ENCODE results near the gene LGMN. TPM values are rescaled to one million over a fixed set of nuclear protein-coding genes. Genes with fewer than 3 reads are reported as not detected.
A peak's percentile ranks its signal among the peaks of the same experiment; 100 is the strongest.

LGMN gene
- polyA plus RNA-seq, 1 donor (not counting 4 experiments of a cell fraction or from before 2014, with no cell fraction given), result 61.0 TPM

GRCh38 chr14:92794547-92794941 lies 46.1 kb upstream of the LGMN start:
- no peaks in the 10 kb centered on the region for H3K9me1 ChIP-seq (ENCODE audit: control insufficient read depth, extremely low read depth, insufficient read depth, low read length)
- peaks cover 35% of the 10 kb centered on the region for H3K79me2 ChIP-seq (ENCODE audit: control insufficient read depth, insufficient read depth, low read length)
- H3K4me2 ChIP-seq (ENCODE audit: control insufficient read depth, extremely low read depth, insufficient read depth, low read depth, low read length), result peak overlapping the region; percentile 85
- H3K4me3 ChIP-seq (ENCODE audit: control insufficient read depth in 2 of 3, extremely low read depth in 1 of 3, insufficient read depth in 2 of 3, low read depth in 1 of 3, low read length in 3 of 3), result peak overlapping the region; percentile 91 to 94 (median 91)
- no peaks in the 10 kb centered on the region for H3K27me3 ChIP-seq (ENCODE audit: control insufficient read depth, extremely low read depth, insufficient read depth, low read length)
- DNase-seq (ENCODE audit: low read depth, low spot score) (no peak), FAIRE-seq (no peak)
- dilution Hi-C loops (cut with MboI; ENCODE audit: extremely low pct_ligation_motif_present, low sequenced_read_pairs), result no loop called here
- H3K36me3 ChIP-seq (ENCODE audit: control insufficient read depth in 2 of 2, extremely low read depth in 1 of 2, insufficient read depth in 2 of 2, low read length in 2 of 2), result peaks cover 3 to 4% of the 10 kb centered on the region in 2 experiments
- H2AFZ ChIP-seq (ENCODE audit: control insufficient read depth, low read length), result peak overlapping the region; percentile 85
- H4K20me1 ChIP-seq (ENCODE audit: control insufficient read depth, extremely low read depth, insufficient read depth, low read length), result no peaks in the 10 kb centered on the region
- no peak for TF ChIP-seq EZH2 (IDR thresholded peaks at IDR 0.05; ENCODE audit: low read length)
- TF ChIP-seq, protein P1, sequence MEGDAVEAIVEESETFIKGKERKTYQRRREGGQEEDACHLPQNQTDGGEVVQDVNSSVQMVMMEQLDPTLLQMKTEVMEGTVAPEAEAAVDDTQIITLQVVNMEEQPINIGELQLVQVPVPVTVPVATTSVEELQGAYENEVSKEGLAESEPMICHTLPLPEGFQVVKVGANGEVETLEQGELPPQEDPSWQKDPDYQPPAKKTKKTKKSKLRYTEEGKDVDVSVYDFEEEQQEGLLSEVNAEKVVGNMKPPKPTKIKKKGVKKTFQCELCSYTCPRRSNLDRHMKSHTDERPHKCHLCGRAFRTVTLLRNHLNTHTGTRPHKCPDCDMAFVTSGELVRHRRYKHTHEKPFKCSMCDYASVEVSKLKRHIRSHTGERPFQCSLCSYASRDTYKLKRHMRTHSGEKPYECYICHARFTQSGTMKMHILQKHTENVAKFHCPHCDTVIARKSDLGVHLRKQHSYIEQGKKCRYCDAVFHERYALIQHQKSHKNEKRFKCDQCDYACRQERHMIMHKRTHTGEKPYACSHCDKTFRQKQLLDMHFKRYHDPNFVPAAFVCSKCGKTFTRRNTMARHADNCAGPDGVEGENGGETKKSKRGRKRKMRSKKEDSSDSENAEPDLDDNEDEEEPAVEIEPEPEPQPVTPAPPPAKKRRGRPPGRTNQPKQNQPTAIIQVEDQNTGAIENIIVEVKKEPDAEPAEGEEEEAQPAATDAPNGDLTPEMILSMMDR (optimal IDR thresholded peaks at IDR 0.05 in 1 of 3, IDR thresholded peaks at IDR 0.05 in 1 of 3, conservative IDR thresholded peaks at IDR 0.05 in 1 of 3; ENCODE audit: extremely low read depth in 1 of 3, insufficient read depth in 2 of 3, low read length in 3 of 3), result no peak
- H3K27ac ChIP-seq (ENCODE audit: control insufficient read depth, insufficient read depth, low read length), result peak overlapping the region; percentile 90
- H3K4me1 ChIP-seq (ENCODE audit: control insufficient read depth, extremely low read depth, insufficient read depth, low read length), result peaks cover 21% of the 10 kb centered on the region
- peak overlapping the region; percentile 97 for H3K9ac ChIP-seq (ENCODE audit: control insufficient read depth, extremely low read depth, insufficient read depth, low read length)
- H3K9me3 ChIP-seq (ENCODE audit: control insufficient read depth, low read depth, low read length), result no peaks in the 10 kb centered on the region

- Histone ChIP-seq H3K27ac (ENCODE audit: control insufficient read depth, insufficient read depth, low read length) (peak within 1 kb of the TSS; percentile 90), H3K4me1 (ENCODE audit: control insufficient read depth, extremely low read depth, insufficient read depth, low read length) (peaks cover 21% of the 10 kb centered on the region), H2AFZ (ENCODE audit: control insufficient read depth, low read length) (peak within 1 kb of the TSS; percentile 85), H3K9me3 (ENCODE audit: control insufficient read depth, low read depth, low read length) (peaks cover under 1% of the 10 kb centered on the region), H3K4me3 (ENCODE audit: control insufficient read depth in 2 of 3, extremely low read depth in 1 of 3, insufficient read depth in 2 of 3, low read depth in 1 of 3, low read length in 3 of 3) (peak within 1 kb of the TSS; percentile 91 to 94 (median 91)), H3K9me1 (ENCODE audit: control insufficient read depth, extremely low read depth, insufficient read depth, low read length) (no peaks in the 10 kb centered on the region), H3K27me3 (ENCODE audit: control insufficient read depth, extremely low read depth, insufficient read depth, low read length) (no peaks in the 10 kb centered on the region), H3K4me2 (ENCODE audit: control insufficient read depth, extremely low read depth, insufficient read depth, low read depth, low read length) (peak within 1 kb of the TSS; percentile 89), H3K36me3 (ENCODE audit: control insufficient read depth in 2 of 2, extremely low read depth in 1 of 2, insufficient read depth in 2 of 2, low read length in 2 of 2) (peaks cover 3 to 4% of the 10 kb centered on the region in 2 experiments), H3K79me2 (ENCODE audit: control insufficient read depth, insufficient read depth, low read length) (peaks cover 35% of the 10 kb centered on the region), H4K20me1 (ENCODE audit: control insufficient read depth, extremely low read depth, insufficient read depth, low read length) (no peaks in the 10 kb centered on the region), H3K9ac (ENCODE audit: control insufficient read depth, extremely low read depth, insufficient read depth, low read length) (peak within 1 kb of the TSS; percentile 97)
- peak; percentile 39 for FAIRE-seq
- TF ChIP-seq EZH2 (IDR thresholded peaks at IDR 0.05; ENCODE audit: low read length), result no peak
- TF ChIP-seq, protein P1 (optimal IDR thresholded peaks at IDR 0.05 in 1 of 3, IDR thresholded peaks at IDR 0.05 in 1 of 3, conservative IDR thresholded peaks at IDR 0.05 in 1 of 3; ENCODE audit: extremely low read depth in 1 of 3, insufficient read depth in 2 of 3, low read length in 3 of 3), result no peak
- DNase-seq (ENCODE audit: low read depth, low spot score), result peak; percentile 89
- dilution Hi-C loops (cut with MboI; ENCODE audit: extremely low pct_ligation_motif_present, low sequenced_read_pairs), result no loop called here
Measured at GRCh38 chr14:92793709-92794546, 45.5 kb upstream of the LGMN start, which contains the start of gene GOLGA5. Gene GOLGA5, plus strand, starts transcription at chr14:92794305. Its CDS starts 3,133 bp downstream, at chr14:92797438.

All from keratinocyte (primary cell).